Activated T-helper 1 cell treated with anti-CD3 and anti-CD28 coated beads, Interleukin-12 subunit alpha, Interleukin-12 subunit beta, Interleukin-2, Interleukin-4 antibody, amounts not matched to agents 30 ng/mL and 10 ng/mL and 1 ng/mL, durations not matched to agents 14 hours and 24 hours and 36 hours (primary cell): ENCODE data around the gene FXYD4. TPM values are rescaled to one million over a fixed set of nuclear protein-coding genes. Genes with fewer than 3 reads are reported as not detected.
"Not testable (repeated sequence)": the region's sequence is repeated elsewhere in the genome, so short reads cannot be mapped to it uniquely, and the experiment has no call there.

ENCODE experiments used
- DNase-seq: peaks from one replicate; pipeline ENCODE4 v3.0.0; 2021; ENCODE audit warnings: low spot score
- H3K27ac Mint-ChIP-seq: one replicate; pipeline ENCODE4 v1.8.0; 2021; ENCODE audit warnings: mild to moderate bottlenecking, mixed read lengths
- H3K27me3 Mint-ChIP-seq: one replicate; pipeline ENCODE4 v1.8.0; 2022; ENCODE audit warnings: mild to moderate bottlenecking, moderate library complexity, mixed read lengths; ENCODE audit not compliant: insufficient read depth
- H3K36me3 Mint-ChIP-seq: one replicate; pipeline ENCODE4 v1.8.0; 2021; ENCODE audit warnings: low read depth, mixed read lengths
- H3K4me1 Mint-ChIP-seq: one replicate; pipeline ENCODE4 v1.8.0; 2021; ENCODE audit warnings: low read depth, mixed read lengths
- H3K4me3 Mint-ChIP-seq: one replicate; pipeline ENCODE4 v1.8.0; 2021; ENCODE audit warnings: mild to moderate bottlenecking, moderate library complexity, mixed read lengths
- H3K9me3 Mint-ChIP-seq: one replicate; pipeline ENCODE4 v1.8.0; 2021; ENCODE audit warnings: mixed read lengths
- intact Hi-C: fragments of 100-400 bp; cut with micrococcal nuclease; formaldehyde crosslinking; loops from one replicate; pipeline ENCODE4 v1.15.1; 2024
- total RNA-seq: library from RNA; stranded (reverse); gene quantifications from 2 replicates; pipeline ENCODE4 v1.2.3, GENCODE V29; 2022

Gene FXYD4
- total RNA-seq, 1 donor from 2014 or later = 0.44 TPM

GRCh38 chr10:43385412-43386004, 14.1 kb downstream of the FXYD4 start:
- Mint-ChIP-seq H3K27me3 (no peaks in the 10 kb centered on the region), H3K36me3 (peaks cover 43% of the 10 kb centered on the region), H3K27ac (no peak overlapping the region), H3K4me1 (peaks cover 38% of the 10 kb centered on the region), H3K9me3 (no peaks in the 10 kb centered on the region), H3K4me3 (no peak overlapping the region)
- no peak for DNase-seq
- intact Hi-C loops = no loop called here

- Mint-ChIP-seq H3K4me3 (no peak overlapping the region), H3K27me3 (no peaks in the 10 kb centered on the region), H3K27ac (peak overlapping the region; percentile 1), H3K36me3 (peaks cover 51% of the 10 kb centered on the region), H3K9me3 (no peaks in the 10 kb centered on the region), H3K4me1 (peaks cover 46% of the 10 kb centered on the region)
- intact Hi-C loops = no loop called here
- DNase-seq = no peak
These were observed 15.1 kb downstream of the FXYD4 start for GRCh38 chr10:43386549-43386948.

DNA sequence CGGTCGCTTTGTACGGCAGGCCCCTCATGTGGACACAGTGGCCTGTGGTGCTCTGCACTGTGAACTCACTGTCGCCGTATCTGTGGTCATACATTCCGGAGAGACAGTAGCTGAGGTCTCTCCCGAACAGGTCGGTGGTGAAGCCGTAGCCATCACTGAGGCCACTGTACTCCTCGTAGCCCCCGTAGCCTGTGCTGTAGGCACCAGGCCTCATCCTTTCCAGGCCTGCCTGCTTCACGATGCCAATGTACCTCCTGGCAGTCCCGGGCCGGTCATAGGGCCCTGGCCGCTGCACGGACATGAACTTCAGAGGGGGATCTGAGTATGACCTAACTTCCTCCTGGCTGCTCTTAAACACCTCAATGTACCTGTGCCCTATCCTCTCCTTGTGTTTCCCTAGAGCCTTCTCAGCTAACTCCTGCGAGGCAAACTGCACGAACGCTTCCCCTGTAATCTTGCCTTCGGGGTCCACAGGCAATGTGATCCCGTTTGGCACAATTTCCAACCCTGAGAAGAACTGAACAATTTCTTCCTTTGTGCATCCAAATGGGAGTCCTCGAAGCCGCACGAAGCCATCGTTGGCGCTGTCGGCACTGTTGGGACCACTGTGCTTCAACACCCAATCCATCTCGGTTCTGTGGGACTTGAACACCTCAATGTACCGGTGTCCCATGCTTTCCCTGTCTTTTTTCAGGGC, 15.7 kb downstream of the FXYD4 start:
- peaks cover 50% of the 10 kb centered on the region for H3K4me1 Mint-ChIP-seq
- H3K27me3 Mint-ChIP-seq = no peaks in the 10 kb centered on the region
- H3K36me3 Mint-ChIP-seq = peaks cover 55% of the 10 kb centered on the region
- no peaks in the 10 kb centered on the region for H3K9me3 Mint-ChIP-seq
- DNase-seq = no peak
- intact Hi-C loops = no loop called here
- H3K27ac Mint-ChIP-seq = peak overlapping the region; percentile 1
- no peak overlapping the region for H3K4me3 Mint-ChIP-seq

GRCh38 chr10:43387678-43388032, 16.2 kb downstream of the FXYD4 start:
- H3K27me3 Mint-ChIP-seq = no peaks in the 10 kb centered on the region
- H3K4me1 Mint-ChIP-seq = peaks cover 54% of the 10 kb centered on the region
- no peak for DNase-seq
- H3K4me3 Mint-ChIP-seq = no peak overlapping the region
- peaks cover 60% of the 10 kb centered on the region for H3K36me3 Mint-ChIP-seq
- intact Hi-C loops = no loop called here
- H3K9me3 Mint-ChIP-seq = no peaks in the 10 kb centered on the region
- no peak overlapping the region for H3K27ac Mint-ChIP-seq

DNA sequence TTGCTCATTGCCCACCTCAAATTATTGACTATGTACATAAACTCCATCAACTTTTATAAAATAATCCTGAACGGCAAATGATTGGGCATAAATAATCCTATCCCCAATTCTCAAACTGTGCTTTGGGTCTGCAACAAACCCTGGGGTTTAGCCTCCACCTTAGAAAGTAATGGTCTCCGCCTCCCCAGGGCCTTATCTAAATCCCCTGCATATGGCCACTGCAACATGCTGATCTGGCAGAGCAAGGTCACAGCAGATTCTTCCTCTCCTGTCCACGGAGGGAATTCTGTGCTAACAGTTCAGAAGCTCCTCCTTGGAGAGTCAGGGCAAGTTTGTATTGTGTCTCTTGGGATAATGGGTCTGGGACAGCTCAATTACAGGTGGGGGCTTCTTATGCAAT, 18.4 kb downstream of the FXYD4 start:
- Mint-ChIP-seq H3K9me3 (no peaks in the 10 kb centered on the region), H3K4me1 (peaks cover 73% of the 10 kb centered on the region), H3K27me3 (no peaks in the 10 kb centered on the region), H3K27ac (no peak overlapping the region), H3K36me3 (peaks cover 72% of the 10 kb centered on the region), H3K4me3 (no peak overlapping the region)
- DNase-seq = no peak
- intact Hi-C loops = loop anchor here (10.0 kb wide), 1 partner anchor 605 kb away; the partner anchor contains the start of gene BMS1

- DNase-seq = no peak
- H3K4me1 Mint-ChIP-seq = peaks cover 78% of the 10 kb centered on the region
- intact Hi-C loops = loop anchor here (10.0 kb wide), 1 partner anchor 606 kb away; the partner anchor contains the start of gene BMS1
- H3K27ac Mint-ChIP-seq = peak overlapping the region; percentile 42
- no peaks in the 10 kb centered on the region for H3K9me3 Mint-ChIP-seq
- no peak overlapping the region for H3K4me3 Mint-ChIP-seq
- H3K27me3 Mint-ChIP-seq = no peaks in the 10 kb centered on the region
- H3K36me3 Mint-ChIP-seq = peaks cover 75% of the 10 kb centered on the region
These were observed 18.9 kb downstream of the FXYD4 start for GRCh38 chr10:43390333-43390732.

DNA sequence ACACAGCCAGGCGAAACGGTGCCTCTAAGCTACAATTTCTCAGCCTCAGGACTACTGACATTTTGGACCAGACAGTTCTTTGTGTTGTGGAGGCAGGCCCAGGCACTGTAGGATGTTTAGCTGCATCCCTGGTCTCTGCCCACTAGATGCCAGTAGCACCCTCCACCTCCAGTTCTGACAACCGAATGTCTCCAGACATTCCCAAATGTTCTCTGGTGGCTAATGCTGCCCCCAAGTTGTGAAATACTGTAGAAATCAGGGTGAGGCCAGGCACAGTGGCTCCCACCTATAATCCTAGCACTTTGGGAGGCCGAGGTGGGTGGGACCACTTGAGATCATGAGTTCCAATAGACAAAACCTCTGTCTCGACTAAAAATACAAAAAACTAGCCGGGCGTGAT, 19.3 kb downstream of the FXYD4 start:
- Mint-ChIP-seq H3K36me3 (peaks cover 76% of the 10 kb centered on the region), H3K4me3 (no peak overlapping the region), H3K9me3 (no peaks in the 10 kb centered on the region), H3K27me3 (no peaks in the 10 kb centered on the region), H3K4me1 (peaks cover 82% of the 10 kb centered on the region), H3K27ac (peak overlapping the region; percentile 42)
- no peak for DNase-seq
- intact Hi-C loops = loop anchor here (10.0 kb wide), 1 partner anchor 606 kb away; the partner anchor contains the start of gene BMS1

- H3K36me3 Mint-ChIP-seq = peaks cover 79% of the 10 kb centered on the region
- no peak overlapping the region for H3K4me3 Mint-ChIP-seq
- H3K27ac Mint-ChIP-seq = peak overlapping the region; percentile 19
- H3K27me3 Mint-ChIP-seq = no peaks in the 10 kb centered on the region
- no peaks in the 10 kb centered on the region for H3K9me3 Mint-ChIP-seq
- peaks cover 85% of the 10 kb centered on the region for H3K4me1 Mint-ChIP-seq
- no peak for DNase-seq
- intact Hi-C loops = loop anchor here (10.0 kb wide), 1 partner anchor 607 kb away; the partner anchor contains the start of gene BMS1
These were observed 20.1 kb downstream of the FXYD4 start for GRCh38 chr10:43391496-43391895.

DNA sequence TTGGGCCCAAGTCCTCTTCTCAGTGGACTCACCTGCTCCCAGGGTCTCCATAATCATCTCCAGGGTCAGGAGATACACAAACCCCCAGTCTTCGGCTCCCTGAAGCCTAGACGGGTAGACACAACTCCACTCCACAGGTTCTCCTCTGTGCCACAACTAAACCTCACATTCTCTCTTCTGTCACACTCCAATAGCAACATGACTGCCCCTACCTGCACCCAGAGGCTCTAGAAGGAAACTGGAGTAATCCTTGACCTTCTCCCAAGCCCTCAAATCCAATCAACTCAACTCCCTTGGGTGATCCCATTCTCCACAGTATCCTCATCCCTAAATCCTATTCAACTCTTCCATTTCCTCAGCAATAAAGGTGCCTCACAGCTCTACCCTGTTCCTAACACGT, 21.3 kb downstream of the FXYD4 start:
- no peak overlapping the region for H3K4me3 Mint-ChIP-seq
- peaks cover 79% of the 10 kb centered on the region for H3K4me1 Mint-ChIP-seq
- H3K27me3 Mint-ChIP-seq = no peaks in the 10 kb centered on the region
- no peak for DNase-seq
- H3K27ac Mint-ChIP-seq = peak overlapping the region; percentile 28
- intact Hi-C loops = loop anchor here (10.0 kb wide), 1 partner anchor 608 kb away; the partner anchor contains the start of gene BMS1
- H3K9me3 Mint-ChIP-seq = no peaks in the 10 kb centered on the region
- peaks cover 69% of the 10 kb centered on the region for H3K36me3 Mint-ChIP-seq

DNA sequence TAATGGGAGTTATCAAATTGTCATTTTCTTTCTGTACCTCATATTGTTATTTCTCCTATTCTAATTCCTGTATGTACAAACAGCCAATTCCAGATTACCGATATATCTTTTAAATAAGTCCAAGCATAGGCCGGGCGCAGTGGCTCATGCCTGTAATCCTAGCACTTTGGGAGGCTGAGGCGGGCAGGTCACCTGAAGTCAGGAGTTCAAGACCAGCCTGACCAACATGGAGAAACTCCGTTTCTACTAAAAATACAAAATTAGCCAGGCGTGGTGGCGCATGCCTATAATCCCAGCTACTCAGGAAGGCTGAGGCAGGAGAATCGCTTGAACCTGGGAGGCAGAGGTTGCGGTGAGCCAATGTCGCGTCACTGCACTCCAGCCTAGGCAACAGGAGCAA, 21.8 kb downstream of the FXYD4 start:
- not testable (repeated sequence) for H3K4me3 Mint-ChIP-seq
- intact Hi-C loops = loop anchor here (10.0 kb wide), 1 partner anchor 608 kb away; the partner anchor contains the start of gene BMS1
- H3K4me1 Mint-ChIP-seq = peaks cover 79% of the 10 kb centered on the region

GRCh38 chr10:43393606-43394360, 22.3 kb downstream of the FXYD4 start:
- Mint-ChIP-seq H3K27ac (peak overlapping the region; percentile 36), H3K4me3 (no peak overlapping the region), H3K9me3 (no peaks in the 10 kb centered on the region), H3K4me1 (peaks cover 78% of the 10 kb centered on the region), H3K36me3 (peaks cover 65% of the 10 kb centered on the region), H3K27me3 (no peaks in the 10 kb centered on the region)
- no peak for DNase-seq
- intact Hi-C loops = loop anchor here (10.0 kb wide), 1 partner anchor 609 kb away; the partner anchor contains the start of gene BMS1

More for the DNA sequence above, 21.8 kb downstream of the FXYD4 start:
- DNase-seq, H3K9me3 Mint-ChIP-seq, H3K27me3 Mint-ChIP-seq: not testable (repeated sequence)
- Mint-ChIP-seq H3K27ac (peak overlapping the region; percentile 28), H3K36me3 (peaks cover 70% of the 10 kb centered on the region)

GRCh38 chr10:43394868-43395267, 23.4 kb downstream of the FXYD4 start:
- peak overlapping the region; percentile 90 for H3K4me3 Mint-ChIP-seq
- H3K27me3 Mint-ChIP-seq = no peaks in the 10 kb centered on the region
- DNase-seq = no peak
- H3K27ac Mint-ChIP-seq = peak overlapping the region; percentile 96
- intact Hi-C loops = loop anchor here (5.0 to 10.0 kb wide), 2 partner anchors 103 to 610 kb away; partner anchors contain the start of gene BMS1
- peaks cover 67% of the 10 kb centered on the region for H3K36me3 Mint-ChIP-seq
- peaks cover 79% of the 10 kb centered on the region for H3K4me1 Mint-ChIP-seq
- H3K9me3 Mint-ChIP-seq = no peaks in the 10 kb centered on the region
